SK-N-SH (cell line): ENCODE measurements around the gene TSGA10. TPM values are rescaled to one million over a fixed set of nuclear protein-coding genes. Genes with fewer than 3 reads are reported as not detected.

ENCODE experiments used
- CTCF ChIA-PET: fragments of 300-600, 350-600 bp; formaldehyde crosslinking; extraction: SDS; loops from one replicate; lab custom pipeline; 2021; lab: Yijun Ruan, JAX
- POLR2A ChIA-PET: fragments of 350-600 bp; sonication (Branson Sonifier 250); formaldehyde crosslinking; extraction: SDS; loops from one replicate; lab custom pipeline; 2020; ENCODE audit warnings: antibody characterized with exemption, inconsistent platforms; lab: Yijun Ruan, JAX
- DNase-seq: peaks from one replicate; pipeline ENCODE4 v3.0.0; 2012
- H2AFZ ChIP-seq: fragments of 200-600 bp; sonication (generic); 2 replicates; pipeline ENCODE4 v1.8.1; 2016; ENCODE audit warnings: antibody characterized with exemption, mild to moderate bottlenecking, low read depth
- H3F3A ChIP-seq: fragments of 200-600 bp; sonication (generic); replicated peaks from 2 replicates; pipeline ENCODE3; 2016; ENCODE audit warnings: antibody characterized with exemption, mild to moderate bottlenecking; ENCODE audit not compliant: insufficient read depth
- H3K27ac ChIP-seq, 2 experiments: fragments of 200-500 bp in 1 of 2; fragments of 200-600 bp in 1 of 2; sonication (Bioruptor generic) in 1 of 2; sonication (generic), shearing (Covaris generic) in 1 of 2; 2 replicates each; pipeline versions ENCODE4 v1.5.1 to v1.6.1; 2014 to 2016; ENCODE audit warnings: low read depth in 2 of 2, inconsistent platforms in 1 of 2, low read length in 1 of 2, mild to moderate bottlenecking in 1 of 2, mixed read lengths in 1 of 2
- H3K27me3 ChIP-seq: fragments of 200-600 bp; sonication (generic), shearing (Covaris generic); 2 replicates; pipeline ENCODE4 v1.6.1; 2016; ENCODE audit warnings: mixed run types; ENCODE audit not compliant: insufficient read depth
- H3K36me3 ChIP-seq, 2 experiments: fragments of 200-500 bp in 1 of 2; fragments of 200-600 bp in 1 of 2; sonication (Bioruptor generic) in 1 of 2; sonication (generic) in 1 of 2; replicated peaks in 1 of 2; 2 replicates each; pipeline versions ENCODE3 to v1.5.1; 2014 to 2016; ENCODE audit warnings: low read length in 1 of 2, mild to moderate bottlenecking in 1 of 2; ENCODE audit not compliant: insufficient read depth in 2 of 2, control insufficient read depth in 1 of 2
- H3K4me1 ChIP-seq, 2 experiments: fragments of 200-500 bp in 1 of 2; fragments of 200-600 bp in 1 of 2; sonication (Bioruptor generic) in 1 of 2; sonication (generic), shearing (Covaris generic) in 1 of 2; 2 replicates each; pipeline versions ENCODE4 v1.5.1 to v1.6.1; 2014 to 2016; ENCODE audit warnings: low read depth in 1 of 2, low read length in 1 of 2, mixed run types in 1 of 2; ENCODE audit not compliant: insufficient read depth in 2 of 2, control insufficient read depth in 1 of 2
- H3K4me2 ChIP-seq: fragments of 200-600 bp; sonication (generic), shearing (Covaris generic); 2 replicates; pipeline ENCODE4 v1.6.1; 2017; ENCODE audit warnings: mixed run types
- H3K4me3 ChIP-seq, 2 experiments: fragments of 200-500 bp in 1 of 2; fragments of 200-600 bp in 1 of 2; sonication (Bioruptor generic) in 1 of 2; sonication (generic), shearing (Covaris generic) in 1 of 2; 2 replicates each; pipeline versions ENCODE4 v1.5.1 to v1.8.1; 2014 to 2016; ENCODE audit warnings: low read depth in 2 of 2, inconsistent platforms in 1 of 2, low read length in 1 of 2, mild to moderate bottlenecking in 1 of 2, mixed read lengths in 1 of 2, moderate library complexity in 1 of 2
- H3K79me2 ChIP-seq: fragments of 200-600 bp; sonication (generic); 2 replicates; pipeline ENCODE4 v1.8.1; 2017; ENCODE audit warnings: mild to moderate bottlenecking; ENCODE audit not compliant: insufficient read depth
- H3K9ac ChIP-seq: fragments of 200-600 bp; sonication (generic); 2 replicates; pipeline ENCODE4 v1.6.1; 2017; ENCODE audit warnings: mixed run types
- H3K9me2 ChIP-seq: fragments of 200-600 bp; sonication (generic); 2 replicates; pipeline ENCODE4 v1.6.1; 2017; ENCODE audit warnings: mixed run types
- H3K9me3 ChIP-seq: fragments of 200-600 bp; sonication (generic); 2 replicates; pipeline ENCODE4 v1.6.1; 2017; ENCODE audit warnings: mixed run types, mild to moderate bottlenecking, moderate library complexity
- H4K20me1 ChIP-seq: fragments of 200-600 bp; sonication (generic); 2 replicates; pipeline ENCODE4 v1.6.1; 2017; ENCODE audit warnings: mild to moderate bottlenecking, mixed run types; ENCODE audit not compliant: insufficient read depth
- CHD2 ChIP-seq: fragments of 150-350 bp; IDR thresholded peaks from 2 replicates; pipeline ENCODE4 v1.6.1; 2018; ENCODE audit warnings: low read length; ENCODE audit not compliant: partially characterized antibody
- CTCF ChIP-seq: fragments of 200-600 bp; sonication (generic); IDR thresholded peaks from 2 replicates; pipeline ENCODE4 v1.6.1; 2017; ENCODE audit warnings: antibody characterized with exemption, mild to moderate bottlenecking, moderate library complexity
- FOSL2 ChIP-seq: IDR thresholded peaks from 2 replicates; pipeline ENCODE4 v1.4.0; 2012; ENCODE audit warnings: low read depth, mild to moderate bottlenecking, moderate library complexity, borderline replicate concordance
- FOXJ3 ChIP-seq: sonication (generic); formaldehyde crosslinking; IDR thresholded peaks from 2 replicates; pipeline ENCODE4 v1.5.1; 2020; ENCODE audit warnings: mild to moderate bottlenecking, missing genetic modification reagents
- GABPA ChIP-seq: IDR thresholded peaks from 2 replicates; pipeline ENCODE4 v1.4.0; 2012; ENCODE audit warnings: low read depth, mild to moderate bottlenecking
- JUND ChIP-seq: IDR thresholded peaks from 2 replicates; pipeline ENCODE4 v1.4.0; 2012
- MEF2A ChIP-seq: IDR thresholded peaks from 2 replicates; pipeline ENCODE4 v1.4.0; 2012; ENCODE audit warnings: low read depth, borderline replicate concordance
- MXI1 ChIP-seq: IDR thresholded peaks from 2 replicates; pipeline ENCODE4 v1.6.1; 2012; ENCODE audit warnings: mild to moderate bottlenecking, low read depth, low read length, improper control_type of control experiment
- NFIC ChIP-seq: IDR thresholded peaks from 2 replicates; pipeline ENCODE4 v1.4.0; 2012; ENCODE audit warnings: borderline replicate concordance
- NRF1 ChIP-seq: IDR thresholded peaks from 2 replicates; pipeline ENCODE4 v1.6.1; 2012; ENCODE audit warnings: low read depth, mild to moderate bottlenecking, low read length
- POLR2AphosphoS5 ChIP-seq: IDR thresholded peaks from 2 replicates; pipeline ENCODE4 v1.6.1; 2012; ENCODE audit warnings: low read depth, low read length
- RAD21 ChIP-seq: IDR thresholded peaks from 2 replicates; pipeline ENCODE4 v1.6.1; 2012; ENCODE audit warnings: mild to moderate bottlenecking, low read length
- SIN3A ChIP-seq: IDR thresholded peaks from 2 replicates; pipeline ENCODE4 v1.6.1; 2012; ENCODE audit warnings: low read depth, mild to moderate bottlenecking, low read length, moderate library complexity, borderline replicate concordance
- TEAD4 ChIP-seq: IDR thresholded peaks from 2 replicates; pipeline ENCODE4 v1.4.0; 2012; ENCODE audit warnings: mild to moderate bottlenecking, borderline replicate concordance; ENCODE audit not compliant: insufficient read depth
- polyA plus RNA-seq, 3 experiments: library from polyadenylated mRNA; depleted of rRNA; stranded (reverse); fragments of >200 nt; gene quantifications; 2 replicates each; pipeline ENCODE4 v1.2.3, GENCODE V29; 2012
- TF ChIP-seq, protein P1 (sequence below): IDR thresholded peaks from 2 replicates; pipeline ENCODE4 v1.4.0; 2012; ENCODE audit warnings: low read depth
- TF ChIP-seq, protein P2 (sequence below): IDR thresholded peaks from 2 replicates; pipeline ENCODE4 v1.6.1; 2012; ENCODE audit warnings: mild to moderate bottlenecking, low read depth, low read length, moderate library complexity

The TSGA10 gene
- polyA plus RNA-seq, 1 of the 3 experiments (the other 2 are of a cell fraction), result 1.8 TPM

DNA sequence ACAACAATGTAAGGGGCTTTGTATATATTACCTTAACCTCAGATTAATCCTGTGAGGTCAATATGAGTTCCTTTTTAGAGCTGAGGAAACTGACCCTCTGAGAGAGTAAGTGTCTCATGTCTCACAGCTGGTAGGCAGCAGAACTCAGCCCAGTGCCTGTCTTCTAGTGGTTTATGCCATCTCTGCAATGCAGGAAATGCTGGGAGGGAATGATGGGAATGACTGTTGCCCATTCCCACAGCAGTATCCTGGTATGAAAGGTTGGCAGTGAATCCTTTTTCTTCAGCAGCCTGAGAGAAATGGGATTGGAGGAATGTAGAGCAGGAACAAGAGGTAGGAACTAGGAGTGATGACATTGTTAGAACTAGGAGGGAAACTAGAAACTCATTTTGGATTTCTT is 32.3 kb upstream of the TSGA10 start:
- TF ChIP-seq GABPA (no peak), MXI1 (no peak), RAD21 (no peak), POLR2AphosphoS5 (no peak), SIN3A (no peak), FOSL2 (no peak), TEAD4 (no peak), NFIC (no peak), MEF2A (no peak), CTCF (no peak), FOXJ3 (CRISPR knock-in tag) (no peak), CHD2 (no peak), NRF1 (no peak), JUND (no peak)
- TF ChIP-seq, protein P1, sequence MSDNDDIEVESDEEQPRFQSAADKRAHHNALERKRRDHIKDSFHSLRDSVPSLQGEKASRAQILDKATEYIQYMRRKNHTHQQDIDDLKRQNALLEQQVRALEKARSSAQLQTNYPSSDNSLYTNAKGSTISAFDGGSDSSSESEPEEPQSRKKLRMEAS, result no peak
- TF ChIP-seq, protein P2, sequence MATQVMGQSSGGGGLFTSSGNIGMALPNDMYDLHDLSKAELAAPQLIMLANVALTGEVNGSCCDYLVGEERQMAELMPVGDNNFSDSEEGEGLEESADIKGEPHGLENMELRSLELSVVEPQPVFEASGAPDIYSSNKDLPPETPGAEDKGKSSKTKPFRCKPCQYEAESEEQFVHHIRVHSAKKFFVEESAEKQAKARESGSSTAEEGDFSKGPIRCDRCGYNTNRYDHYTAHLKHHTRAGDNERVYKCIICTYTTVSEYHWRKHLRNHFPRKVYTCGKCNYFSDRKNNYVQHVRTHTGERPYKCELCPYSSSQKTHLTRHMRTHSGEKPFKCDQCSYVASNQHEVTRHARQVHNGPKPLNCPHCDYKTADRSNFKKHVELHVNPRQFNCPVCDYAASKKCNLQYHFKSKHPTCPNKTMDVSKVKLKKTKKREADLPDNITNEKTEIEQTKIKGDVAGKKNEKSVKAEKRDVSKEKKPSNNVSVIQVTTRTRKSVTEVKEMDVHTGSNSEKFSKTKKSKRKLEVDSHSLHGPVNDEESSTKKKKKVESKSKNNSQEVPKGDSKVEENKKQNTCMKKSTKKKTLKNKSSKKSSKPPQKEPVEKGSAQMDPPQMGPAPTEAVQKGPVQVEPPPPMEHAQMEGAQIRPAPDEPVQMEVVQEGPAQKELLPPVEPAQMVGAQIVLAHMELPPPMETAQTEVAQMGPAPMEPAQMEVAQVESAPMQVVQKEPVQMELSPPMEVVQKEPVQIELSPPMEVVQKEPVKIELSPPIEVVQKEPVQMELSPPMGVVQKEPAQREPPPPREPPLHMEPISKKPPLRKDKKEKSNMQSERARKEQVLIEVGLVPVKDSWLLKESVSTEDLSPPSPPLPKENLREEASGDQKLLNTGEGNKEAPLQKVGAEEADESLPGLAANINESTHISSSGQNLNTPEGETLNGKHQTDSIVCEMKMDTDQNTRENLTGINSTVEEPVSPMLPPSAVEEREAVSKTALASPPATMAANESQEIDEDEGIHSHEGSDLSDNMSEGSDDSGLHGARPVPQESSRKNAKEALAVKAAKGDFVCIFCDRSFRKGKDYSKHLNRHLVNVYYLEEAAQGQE, result no peak
- Histone ChIP-seq H3K9me2 (no peaks in the 10 kb centered on the region), H3K9me3 (no peaks in the 10 kb centered on the region), H2AFZ (no peak overlapping the region), H3K4me1 (peaks cover 0 to 4% of the 10 kb centered on the region in 2 experiments; a peak in 2 of 4 replicates), H4K20me1 (peaks cover 10% of the 10 kb centered on the region; the same call in 1 of the 2 replicates), H3K27me3 (no peaks in the 10 kb centered on the region), H3K79me2 (peaks cover 82% of the 10 kb centered on the region), H3K27ac (no peak overlapping the region), H3F3A (no peaks in the 10 kb centered on the region), H3K9ac (no peak overlapping the region), H3K36me3 (peaks cover 13 to 20% of the 10 kb centered on the region in 2 experiments), H3K4me3 (no peak overlapping the region), H3K4me2 (no peak overlapping the region)
- no peak for DNase-seq
- CTCF ChIA-PET, result no interaction called here
- POLR2A ChIA-PET, result no interaction called here
